Loucy (cell line): ENCODE data around the gene PTPRN2.

Experiments used
- EZH2phosphoT487 ChIP-seq: fragments of 200-600 bp; IDR thresholded peaks from 2 replicates; pipeline ENCODE4 v1.6.1; 2018; ENCODE audit warnings: antibody characterized with exemption, mild to moderate bottlenecking, moderate library complexity, borderline replicate concordance
- TF ChIP-seq, protein P1 (sequence below): fragments of 200-600 bp; sonication (generic); conservative IDR thresholded peaks from 2 replicates; pipeline ENCODE4 v1.5.1; 2014; ENCODE audit warnings: mild to moderate bottlenecking, antibody characterized with exemption, low read length

- TF ChIP-seq, protein P1, sequence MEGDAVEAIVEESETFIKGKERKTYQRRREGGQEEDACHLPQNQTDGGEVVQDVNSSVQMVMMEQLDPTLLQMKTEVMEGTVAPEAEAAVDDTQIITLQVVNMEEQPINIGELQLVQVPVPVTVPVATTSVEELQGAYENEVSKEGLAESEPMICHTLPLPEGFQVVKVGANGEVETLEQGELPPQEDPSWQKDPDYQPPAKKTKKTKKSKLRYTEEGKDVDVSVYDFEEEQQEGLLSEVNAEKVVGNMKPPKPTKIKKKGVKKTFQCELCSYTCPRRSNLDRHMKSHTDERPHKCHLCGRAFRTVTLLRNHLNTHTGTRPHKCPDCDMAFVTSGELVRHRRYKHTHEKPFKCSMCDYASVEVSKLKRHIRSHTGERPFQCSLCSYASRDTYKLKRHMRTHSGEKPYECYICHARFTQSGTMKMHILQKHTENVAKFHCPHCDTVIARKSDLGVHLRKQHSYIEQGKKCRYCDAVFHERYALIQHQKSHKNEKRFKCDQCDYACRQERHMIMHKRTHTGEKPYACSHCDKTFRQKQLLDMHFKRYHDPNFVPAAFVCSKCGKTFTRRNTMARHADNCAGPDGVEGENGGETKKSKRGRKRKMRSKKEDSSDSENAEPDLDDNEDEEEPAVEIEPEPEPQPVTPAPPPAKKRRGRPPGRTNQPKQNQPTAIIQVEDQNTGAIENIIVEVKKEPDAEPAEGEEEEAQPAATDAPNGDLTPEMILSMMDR: no peak
- no peak for TF ChIP-seq EZH2phosphoT487
These were observed 758.1 kb downstream of the PTPRN2 start for GRCh38 chr7:157829491-157829890.
